Esophagus muscularis mucosa (tissue), 2 donors: ENCODE data around the gene CEP44.

ENCODE experiments used
- EP300 ChIP-seq: sonication (generic); formaldehyde crosslinking; IDR thresholded peaks from one replicate; pipeline ENCODE4 v1.6.1; 2017; ENCODE audit warnings: antibody characterized with exemption
- POLR2A ChIP-seq: fragments of 450-650 bp; IDR thresholded peaks from one replicate; pipeline ENCODE4 v1.6.1; 2017; ENCODE audit warnings: antibody characterized with exemption, moderate library complexity, mild to moderate bottlenecking, low read depth

GRCh38 chr4:174277433-174277832 is 6.3 kb upstream of the CEP44 start:
- TF ChIP-seq POLR2A: no peak
- no peak for TF ChIP-seq EP300
